Measurements from ENCODE around the gene DOK7. TPM values are rescaled to one million over a fixed set of nuclear protein-coding genes. Genes with fewer than 3 reads are reported as not detected.

The DOK7 gene
- total and polyA plus RNA-seq, 2 donors (not counting 3 experiments of a cell fraction or from before 2014, with no cell fraction given): not detected

DNA sequence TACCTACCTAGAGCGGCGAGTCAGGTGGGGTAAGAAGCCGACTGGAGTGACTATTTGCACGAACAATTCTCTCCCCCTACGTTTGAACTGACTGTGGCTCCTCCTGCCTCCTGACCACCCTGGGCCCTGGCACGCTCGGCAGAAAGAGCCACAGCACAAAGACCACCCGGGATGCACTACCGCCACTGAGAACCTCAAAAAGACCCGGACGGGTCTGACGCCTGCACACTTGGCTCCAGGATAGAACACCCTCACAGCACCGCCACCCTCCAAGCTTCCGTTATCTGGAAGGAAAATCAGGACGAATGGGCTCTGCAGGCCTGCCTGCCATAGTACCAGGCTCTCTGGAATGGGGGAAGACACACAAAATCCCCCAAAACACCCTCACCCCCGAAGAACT, 66.9 kb downstream of the DOK7 start:
- Histone ChIP-seq H3K36me3 (ENCODE audit: control insufficient read depth in 2 of 2, extremely low read depth in 1 of 2, insufficient read depth in 2 of 2, low read length in 2 of 2) (peaks cover 0 to 11% of the 10 kb centered on the region in 2 experiments), H3K9me3 (replicated peaks; ENCODE audit: control insufficient read depth, insufficient read depth, low read length) (no peaks in the 10 kb centered on the region), H3K9me1 (replicated peaks; ENCODE audit: control insufficient read depth, extremely low read depth, insufficient read depth, low read length) (no peaks in the 10 kb centered on the region), H3K9ac (replicated peaks; ENCODE audit: extremely low read depth, insufficient read depth, low read length) (no peak overlapping the region), H3K27me3 (ENCODE audit: control insufficient read depth in 2 of 2, insufficient read depth in 2 of 2, low read length in 2 of 2) (peaks cover 0 to 4% of the 10 kb centered on the region in 2 experiments), H4K20me1 (replicated peaks; ENCODE audit: control insufficient read depth, extremely low read depth, insufficient read depth, low read length) (peaks cover 2% of the 10 kb centered on the region), H3K4me2 (ENCODE audit: insufficient read depth, low read length) (no peak overlapping the region), H2AFZ (ENCODE audit: low read depth, low read length) (no peak overlapping the region), H3K27ac (ENCODE audit: insufficient read depth, low read depth, low read length) (no peak overlapping the region), H3K4me1 (ENCODE audit: control insufficient read depth, extremely low read depth, insufficient read depth, low read length) (peaks cover 11% of the 10 kb centered on the region), H3K79me2 (ENCODE audit: control insufficient read depth, insufficient read depth, low read length) (peaks cover 46% of the 10 kb centered on the region), H3K4me3 (replicated peaks in 1 of 3; ENCODE audit: insufficient read depth in 1 of 3, low read depth in 1 of 3, low read length in 3 of 3) (no peak overlapping the region)
- dilution Hi-C loops (cut with MboI; ENCODE audit: extremely low pct_ligation_motif_present, low sequenced_read_pairs) (no loop called here), intact Hi-C loops (cut with micrococcal nuclease) (loop anchor here (5.0 kb wide), 1 partner anchor 332 kb away; no protein-coding TSS in a partner anchor)
- CTCF ChIA-PET: no interaction called here
- DNase-seq (ENCODE audit: low read depth, low spot score): no peak
- no TSS peak for BruUV-seq (replicated peaks)
- POLR2A ChIA-PET: no interaction called here
- FAIRE-seq: no peak
- TF ChIP-seq EZH2 (IDR thresholded peaks at IDR 0.05; ENCODE audit: borderline replicate concordance, low read depth, low read length, severe bottlenecking): no peak
- TF ChIP-seq, protein P1, sequence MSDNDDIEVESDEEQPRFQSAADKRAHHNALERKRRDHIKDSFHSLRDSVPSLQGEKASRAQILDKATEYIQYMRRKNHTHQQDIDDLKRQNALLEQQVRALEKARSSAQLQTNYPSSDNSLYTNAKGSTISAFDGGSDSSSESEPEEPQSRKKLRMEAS (IDR thresholded peaks at IDR 0.05; ENCODE audit: insufficient read depth, insufficient read length): no peak
- TF ChIP-seq POLR2AphosphoS5 (IDR thresholded peaks at IDR 0.05; ENCODE audit: insufficient read depth, low read depth, low read length): no peak
- TF ChIP-seq, protein P2, sequence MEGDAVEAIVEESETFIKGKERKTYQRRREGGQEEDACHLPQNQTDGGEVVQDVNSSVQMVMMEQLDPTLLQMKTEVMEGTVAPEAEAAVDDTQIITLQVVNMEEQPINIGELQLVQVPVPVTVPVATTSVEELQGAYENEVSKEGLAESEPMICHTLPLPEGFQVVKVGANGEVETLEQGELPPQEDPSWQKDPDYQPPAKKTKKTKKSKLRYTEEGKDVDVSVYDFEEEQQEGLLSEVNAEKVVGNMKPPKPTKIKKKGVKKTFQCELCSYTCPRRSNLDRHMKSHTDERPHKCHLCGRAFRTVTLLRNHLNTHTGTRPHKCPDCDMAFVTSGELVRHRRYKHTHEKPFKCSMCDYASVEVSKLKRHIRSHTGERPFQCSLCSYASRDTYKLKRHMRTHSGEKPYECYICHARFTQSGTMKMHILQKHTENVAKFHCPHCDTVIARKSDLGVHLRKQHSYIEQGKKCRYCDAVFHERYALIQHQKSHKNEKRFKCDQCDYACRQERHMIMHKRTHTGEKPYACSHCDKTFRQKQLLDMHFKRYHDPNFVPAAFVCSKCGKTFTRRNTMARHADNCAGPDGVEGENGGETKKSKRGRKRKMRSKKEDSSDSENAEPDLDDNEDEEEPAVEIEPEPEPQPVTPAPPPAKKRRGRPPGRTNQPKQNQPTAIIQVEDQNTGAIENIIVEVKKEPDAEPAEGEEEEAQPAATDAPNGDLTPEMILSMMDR (IDR thresholded peaks at IDR 0.05; ENCODE audit: extremely low read depth in 1 of 2, insufficient read depth in 1 of 2, low read depth in 1 of 2, low read length in 2 of 2): no peak
- no peak for TF ChIP-seq GATA2 (IDR thresholded peaks at IDR 0.05; ENCODE audit: insufficient read depth, insufficient read length, low read depth, low read length)
- TF ChIP-seq JUN (IDR thresholded peaks at IDR 0.05; ENCODE audit: borderline replicate concordance, insufficient read depth, insufficient read length, low read depth): no peak
- TF ChIP-seq MYC (IDR thresholded peaks at IDR 0.05; ENCODE audit: low read depth, low read length): no peak
- TF ChIP-seq FOS (IDR thresholded peaks at IDR 0.05; ENCODE audit: borderline replicate concordance, insufficient read depth, low read length): no peak
- no peak for TF ChIP-seq POLR2A (IDR thresholded peaks at IDR 0.05; ENCODE audit: low read depth, low read length)

Measured in endothelial cell of umbilical vein (primary cell).